Measurements from ENCODE around the gene ADNP2. TPM values are rescaled to one million over a fixed set of nuclear protein-coding genes. Genes with fewer than 3 reads are reported as not detected.

The ADNP2 gene
- total and polyA plus RNA-seq, 4 donors, result 3.1 to 20.1 (median 11.3) TPM

DNA sequence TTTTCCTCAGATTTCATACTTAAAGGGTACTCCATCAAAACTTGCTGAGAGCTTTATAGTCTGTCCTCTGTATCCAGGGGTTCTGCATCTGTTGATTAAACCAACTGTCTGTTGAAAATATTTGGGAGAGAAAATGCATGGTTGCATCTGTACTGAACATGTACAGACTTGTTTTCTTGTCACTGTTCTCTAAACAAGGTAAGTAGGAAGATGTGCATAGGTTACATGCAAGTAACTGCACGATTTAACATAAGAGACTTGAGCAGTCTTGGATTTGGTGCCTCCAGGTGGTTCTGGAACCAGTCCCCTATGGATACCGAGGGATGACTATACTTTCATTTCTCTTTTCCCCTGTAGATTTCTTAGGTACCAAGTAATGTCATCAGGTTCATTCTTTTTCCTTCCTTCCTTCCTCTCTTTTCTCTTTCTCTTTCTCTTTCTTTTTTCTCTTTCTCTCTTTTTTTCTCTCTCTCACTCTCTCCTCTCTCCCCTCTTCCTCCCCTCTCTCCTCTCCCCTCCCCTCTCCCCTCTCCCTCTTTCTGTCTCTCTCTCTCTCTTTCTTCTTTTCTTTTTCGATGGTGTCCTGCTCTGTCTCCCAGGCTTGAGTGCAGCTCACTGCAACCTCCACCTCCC lies 23.2 kb downstream of the ADNP2 start:
- no peaks in the 10 kb centered on the region for H3K4me1 ChIP-seq (ENCODE audit: control insufficient read depth in 1 of 2, insufficient read depth in 2 of 2, low read length in 2 of 2)
- intact Hi-C loops (cut with DNase I), result no loop called here
- peaks cover 2% of the 10 kb centered on the region for H3K9me3 ChIP-seq (ENCODE audit: control insufficient read depth, low read length)
- DNase-seq, result no peak
- ATAC-seq (ENCODE audit: low FRiP score), result no peak
- H3K27me3 ChIP-seq (ENCODE audit: control insufficient read depth in 1 of 2, insufficient read depth in 2 of 2, low read length in 1 of 2), result no peaks in the 10 kb centered on the region
- H3K27ac ChIP-seq (ENCODE audit: low read depth in 1 of 2, low read length in 2 of 2), result no peak overlapping the region
- no peak overlapping the region for H3K4me3 ChIP-seq (ENCODE audit: low read length in 2 of 2)
- WGBS, 2 donors, result 95 to 99% methylated on average over 3 of the region's 3 CpGs
- peaks cover 0 to 9% of the 10 kb centered on the region in 2 donors for H3K36me3 ChIP-seq (ENCODE audit: control insufficient read depth in 1 of 2, insufficient read depth in 2 of 2, low read length in 1 of 2)

DNA sequence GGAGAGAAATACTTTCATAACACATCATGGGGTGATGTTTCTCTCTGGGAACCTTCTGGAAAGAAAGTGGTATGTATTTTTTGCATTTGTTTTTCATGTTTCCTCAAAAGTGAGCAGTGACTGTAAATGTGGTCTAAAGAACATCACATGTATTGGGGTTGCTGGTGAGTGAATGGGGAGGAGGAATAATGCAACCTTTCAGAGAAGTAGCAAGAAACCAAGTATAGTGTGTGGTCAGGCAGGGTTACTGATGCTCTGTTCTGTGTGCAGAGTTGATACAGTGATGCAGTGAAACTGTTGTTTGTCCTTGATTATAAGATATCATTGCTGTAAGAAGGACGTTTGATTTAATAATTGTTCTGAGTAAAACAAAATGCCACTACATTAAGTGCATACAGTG lies 24.1 kb downstream of the ADNP2 start:
- DNase-seq (no peak), ATAC-seq (ENCODE audit: low FRiP score) (no peak)
- no peak overlapping the region for H3K4me3 ChIP-seq (ENCODE audit: low read length in 2 of 2)
- H3K9me3 ChIP-seq (ENCODE audit: control insufficient read depth, low read length), result peaks cover 2% of the 10 kb centered on the region
- intact Hi-C loops (cut with DNase I), result no loop called here
- no peaks in the 10 kb centered on the region for H3K27me3 ChIP-seq (ENCODE audit: control insufficient read depth in 1 of 2, insufficient read depth in 2 of 2, low read length in 1 of 2)
- H3K27ac ChIP-seq (ENCODE audit: low read depth in 1 of 2, low read length in 2 of 2), result no peak overlapping the region
- H3K4me1 ChIP-seq (ENCODE audit: control insufficient read depth in 1 of 2, insufficient read depth in 2 of 2, low read length in 2 of 2), result no peaks in the 10 kb centered on the region
- peaks cover 0 to 13% of the 10 kb centered on the region in 2 donors for H3K36me3 ChIP-seq (ENCODE audit: control insufficient read depth in 1 of 2, insufficient read depth in 2 of 2, low read length in 1 of 2)
- WGBS, 2 donors, result 67 to 79% methylated on average over 1 of the region's 1 CpG

DNA sequence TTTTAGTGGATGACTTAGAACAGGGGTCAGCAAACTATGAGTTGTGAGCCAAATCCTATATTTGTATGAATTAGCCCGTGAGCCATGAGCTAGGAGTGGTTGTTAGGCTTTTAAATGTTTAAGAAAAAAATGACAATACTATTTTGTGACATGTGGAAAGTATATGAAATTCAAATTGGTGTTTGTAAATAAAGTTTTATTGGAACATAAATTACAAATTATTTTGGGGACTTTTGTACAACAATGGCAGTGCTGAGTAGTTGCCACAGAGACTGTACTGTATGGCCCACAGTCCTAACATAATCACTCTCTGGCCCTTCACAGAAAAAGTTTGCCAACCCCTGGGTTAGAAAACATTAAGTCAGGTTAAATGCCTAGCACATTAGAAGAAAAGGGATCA lies 26.1 kb downstream of the ADNP2 start:
- H3K27me3 ChIP-seq (ENCODE audit: control insufficient read depth in 1 of 2, insufficient read depth in 2 of 2, low read length in 1 of 2), result no peaks in the 10 kb centered on the region
- DNase-seq (no peak), ATAC-seq (ENCODE audit: low FRiP score) (no peak)
- WGBS, 2 donors, result 98% methylated on average over 1 of the region's 1 CpG
- no peaks in the 10 kb centered on the region for H3K4me1 ChIP-seq (ENCODE audit: control insufficient read depth in 1 of 2, insufficient read depth in 2 of 2, low read length in 2 of 2)
- intact Hi-C loops (cut with DNase I), result no loop called here
- H3K36me3 ChIP-seq (ENCODE audit: control insufficient read depth in 1 of 2, insufficient read depth in 2 of 2, low read length in 1 of 2), result peaks cover 0 to 14% of the 10 kb centered on the region in 2 donors
- peaks cover 2% of the 10 kb centered on the region for H3K9me3 ChIP-seq (ENCODE audit: control insufficient read depth, low read length)
- H3K27ac ChIP-seq (ENCODE audit: low read depth in 1 of 2, low read length in 2 of 2), result no peak overlapping the region
- no peak overlapping the region for H3K4me3 ChIP-seq (ENCODE audit: low read length in 2 of 2)

- Histone ChIP-seq H3K27ac (ENCODE audit: low read depth in 1 of 2, low read length in 2 of 2) (no peak overlapping the region), H3K27me3 (ENCODE audit: control insufficient read depth in 1 of 2, insufficient read depth in 2 of 2, low read length in 1 of 2) (no peaks in the 10 kb centered on the region), H3K4me3 (ENCODE audit: low read length in 2 of 2) (no peak overlapping the region), H3K9me3 (ENCODE audit: control insufficient read depth, low read length) (no peaks in the 10 kb centered on the region), H3K4me1 (ENCODE audit: control insufficient read depth in 1 of 2, insufficient read depth in 2 of 2, low read length in 2 of 2) (no peaks in the 10 kb centered on the region), H3K36me3 (ENCODE audit: control insufficient read depth in 1 of 2, insufficient read depth in 2 of 2, low read length in 1 of 2) (peaks cover 0 to 12% of the 10 kb centered on the region in 2 donors)
- WGBS, 2 donors, result 89 to 94% methylated on average over 8 of the region's 8 CpGs
- no peak for ATAC-seq (ENCODE audit: low FRiP score)
- DNase-seq, result no peak
- intact Hi-C loops (cut with DNase I), result no loop called here
Measured at GRCh38 chr18:80136679-80137078, 27.6 kb downstream of the ADNP2 start.

- ATAC-seq (ENCODE audit: low FRiP score) (no peak), DNase-seq (no peak)
- H3K4me3 ChIP-seq (ENCODE audit: low read length in 2 of 2), result no peak overlapping the region
- H3K27me3 ChIP-seq (ENCODE audit: control insufficient read depth in 1 of 2, insufficient read depth in 2 of 2, low read length in 1 of 2), result no peaks in the 10 kb centered on the region
- H3K9me3 ChIP-seq (ENCODE audit: control insufficient read depth, low read length), result no peaks in the 10 kb centered on the region
- intact Hi-C loops (cut with DNase I), result no loop called here
- WGBS, 2 donors, result 88 to 95% methylated on average over 14 of the region's 14 CpGs
- peaks cover 0 to 14% of the 10 kb centered on the region in 2 donors for H3K36me3 ChIP-seq (ENCODE audit: control insufficient read depth in 1 of 2, insufficient read depth in 2 of 2, low read length in 1 of 2)
- no peak overlapping the region for H3K27ac ChIP-seq (ENCODE audit: low read depth in 1 of 2, low read length in 2 of 2)
- no peaks in the 10 kb centered on the region for H3K4me1 ChIP-seq (ENCODE audit: control insufficient read depth in 1 of 2, insufficient read depth in 2 of 2, low read length in 2 of 2)
Measured at GRCh38 chr18:80137137-80137536, 28.1 kb downstream of the ADNP2 start.

- DNase-seq (no peak), ATAC-seq (ENCODE audit: low FRiP score) (no peak)
- no peak overlapping the region for H3K27ac ChIP-seq (ENCODE audit: low read depth in 1 of 2, low read length in 2 of 2)
- 89 to 91% methylated on average over 12 of the region's 12 CpGs for WGBS, 2 donors
- no peaks in the 10 kb centered on the region for H3K27me3 ChIP-seq (ENCODE audit: control insufficient read depth in 1 of 2, insufficient read depth in 2 of 2, low read length in 1 of 2)
- peaks cover 0 to 14% of the 10 kb centered on the region in 2 donors for H3K36me3 ChIP-seq (ENCODE audit: control insufficient read depth in 1 of 2, insufficient read depth in 2 of 2, low read length in 1 of 2)
- intact Hi-C loops (cut with DNase I), result no loop called here
- H3K4me1 ChIP-seq (ENCODE audit: control insufficient read depth in 1 of 2, insufficient read depth in 2 of 2, low read length in 2 of 2), result no peaks in the 10 kb centered on the region
- H3K9me3 ChIP-seq (ENCODE audit: control insufficient read depth, low read length), result no peaks in the 10 kb centered on the region
- no peak overlapping the region for H3K4me3 ChIP-seq (ENCODE audit: low read length in 2 of 2)
Measured at GRCh38 chr18:80137976-80138375, 28.9 kb downstream of the ADNP2 start.

- intact Hi-C loops (cut with DNase I), result no loop called here
- DNase-seq, result no peak
- Histone ChIP-seq H3K27ac (ENCODE audit: low read depth in 1 of 2, low read length in 2 of 2) (no peak overlapping the region), H3K4me1 (ENCODE audit: control insufficient read depth in 1 of 2, insufficient read depth in 2 of 2, low read length in 2 of 2) (no peaks in the 10 kb centered on the region), H3K4me3 (ENCODE audit: low read length in 2 of 2) (no peak overlapping the region), H3K36me3 (ENCODE audit: control insufficient read depth in 1 of 2, insufficient read depth in 2 of 2, low read length in 1 of 2) (peaks cover 0 to 12% of the 10 kb centered on the region in 2 donors), H3K9me3 (ENCODE audit: control insufficient read depth, low read length) (no peaks in the 10 kb centered on the region), H3K27me3 (ENCODE audit: control insufficient read depth in 1 of 2, insufficient read depth in 2 of 2, low read length in 1 of 2) (no peaks in the 10 kb centered on the region)
- 93% methylated on average over 5 of the region's 5 CpGs for WGBS, 2 donors
- no peak for ATAC-seq (ENCODE audit: low FRiP score)
Measured at GRCh38 chr18:80140455-80140985, 31.5 kb downstream of the ADNP2 start.

GRCh38 chr18:80143881-80144280 lies 34.8 kb downstream of the ADNP2 start:
- ATAC-seq (ENCODE audit: low FRiP score) (no peak), DNase-seq (no peak)
- intact Hi-C loops (cut with DNase I), result no loop called here
- Histone ChIP-seq H3K9me3 (ENCODE audit: control insufficient read depth, low read length) (no peaks in the 10 kb centered on the region), H3K4me1 (ENCODE audit: control insufficient read depth in 1 of 2, insufficient read depth in 2 of 2, low read length in 2 of 2) (no peaks in the 10 kb centered on the region), H3K4me3 (ENCODE audit: low read length in 2 of 2) (no peak overlapping the region), H3K27ac (ENCODE audit: low read depth in 1 of 2, low read length in 2 of 2) (no peak overlapping the region), H3K36me3 (ENCODE audit: control insufficient read depth in 1 of 2, insufficient read depth in 2 of 2, low read length in 1 of 2) (peaks cover 0 to 3% of the 10 kb centered on the region in 2 donors), H3K27me3 (ENCODE audit: control insufficient read depth in 1 of 2, insufficient read depth in 2 of 2, low read length in 1 of 2) (no peaks in the 10 kb centered on the region)
- 50 to 53% methylated on average over 2 of the region's 2 CpGs for WGBS, 2 donors

DNA sequence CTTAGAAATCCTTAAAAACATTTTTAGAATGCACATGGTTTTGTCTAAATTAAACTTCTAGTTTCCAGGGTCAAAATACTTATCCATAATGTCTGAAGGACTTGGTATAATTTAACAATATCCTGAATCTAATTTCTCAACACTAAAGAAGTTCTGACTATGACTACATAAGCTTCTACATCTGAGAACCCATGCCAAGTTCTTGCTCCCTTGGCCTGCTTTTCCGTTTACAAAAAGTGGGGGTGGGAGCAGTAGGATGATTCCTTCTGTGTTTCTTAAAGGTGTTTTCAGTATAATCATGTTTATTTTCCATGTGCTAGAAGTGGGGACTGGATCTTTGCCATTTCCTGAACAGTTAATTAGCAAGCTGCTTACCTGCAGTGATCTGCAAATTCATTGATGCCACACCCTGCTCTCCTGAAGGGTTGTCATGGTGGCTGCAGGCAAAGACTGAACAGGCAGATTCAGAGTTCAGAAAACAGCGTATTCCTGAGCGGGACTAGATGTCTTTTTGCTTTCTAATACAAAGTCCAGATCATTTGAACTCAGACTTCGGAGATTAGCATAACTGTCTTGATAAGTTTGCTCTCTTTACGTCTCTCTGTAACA lies 36.2 kb downstream of the ADNP2 start:
- intact Hi-C loops (cut with DNase I), result no loop called here
- 81 to 86% methylated on average over 5 of the region's 5 CpGs for WGBS, 2 donors
- ATAC-seq (ENCODE audit: low FRiP score), result no peak

More for the DNA sequence above, 36.2 kb downstream of the ADNP2 start:
- DNase-seq, result no peak
- peaks cover 0 to 2% of the 10 kb centered on the region in 2 donors for H3K36me3 ChIP-seq (ENCODE audit: control insufficient read depth in 1 of 2, insufficient read depth in 2 of 2, low read length in 1 of 2)
- H3K27me3 ChIP-seq (ENCODE audit: control insufficient read depth in 1 of 2, insufficient read depth in 2 of 2, low read length in 1 of 2), result no peaks in the 10 kb centered on the region
- H3K4me3 ChIP-seq (ENCODE audit: low read length in 2 of 2), result no peak overlapping the region
- no peaks in the 10 kb centered on the region for H3K9me3 ChIP-seq (ENCODE audit: control insufficient read depth, low read length)
- H3K27ac ChIP-seq (ENCODE audit: low read depth in 1 of 2, low read length in 2 of 2), result no peak overlapping the region
- H3K4me1 ChIP-seq (ENCODE audit: control insufficient read depth in 1 of 2, insufficient read depth in 2 of 2, low read length in 2 of 2), result no peaks in the 10 kb centered on the region

Measured in aorta (tissue), 5 donors.